ENCODE measurements around the gene MTUS2. TPM values are rescaled to one million over a fixed set of nuclear protein-coding genes. Genes with fewer than 3 reads are reported as not detected.

Gene MTUS2
- total RNA-seq, 1 experiment from 2014 or later: 0.35 TPM

- H2BK12ac ChIP-seq (ENCODE audit: insufficient read length, low read depth, low read length): no peak overlapping the region
- H3K4me2 ChIP-seq (ENCODE audit: insufficient read depth, insufficient read length, low read length): no peak overlapping the region
- H3K9ac ChIP-seq (ENCODE audit: extremely low read depth, insufficient read length, low read length): no peak overlapping the region
- DNase-seq: no peak
- H3K4me1 ChIP-seq (ENCODE audit: insufficient read depth, low read length): no peaks in the 10 kb centered on the region
- H2AFZ ChIP-seq (ENCODE audit: low read length): no peak overlapping the region
- Mint-ChIP-seq H3K4me3 (no peak overlapping the region), H3K4me1 (no peaks in the 10 kb centered on the region), H3K27me3 (ENCODE audit: low read depth) (peaks cover 3% of the 10 kb centered on the region; the same call in 1 of the 2 replicates), H3K36me3 (ENCODE audit: insufficient read depth in 1 of 3, low read depth in 3 of 3) (peaks cover 0 to 10% (median 8%) of the 10 kb centered on the region in 3 experiments; a peak in 3 of 7 replicates), H3K9me3 (peaks cover 10 to 15% of the 10 kb centered on the region in 2 experiments; a peak in 4 of 5 replicates), H3K27ac (no peak overlapping the region)
- H3K27me3 ChIP-seq (ENCODE audit: insufficient read depth, low read length): no peaks in the 10 kb centered on the region
- no peaks in the 10 kb centered on the region for H3K9me3 ChIP-seq (ENCODE audit: control insufficient read depth, low read depth, low read length)
- no peak overlapping the region for H2BK20ac ChIP-seq (ENCODE audit: low read depth, low read length, poor library complexity, severe bottlenecking)
- no peak overlapping the region for H4K91ac ChIP-seq (ENCODE audit: insufficient read length, low read depth, low read length)
- no peak overlapping the region for H2BK5ac ChIP-seq (ENCODE audit: insufficient read length, low read length)
- H3K79me1 ChIP-seq (ENCODE audit: insufficient read depth, low read depth, low read length, poor library complexity, severe bottlenecking): no peaks in the 10 kb centered on the region
- no peak overlapping the region for H3T11ph ChIP-seq (ENCODE audit: low read length)
- no peak overlapping the region for H2AK5ac ChIP-seq (ENCODE audit: insufficient read length, low read length)
- H4K8ac ChIP-seq (replicated peaks; ENCODE audit: insufficient read length, low read depth, low read length): no peak overlapping the region
- no peak overlapping the region for H3K18ac ChIP-seq (ENCODE audit: insufficient read length, low read depth, low read length)
- no peak overlapping the region for H2BK15ac ChIP-seq (ENCODE audit: low read depth, low read length)
- no peak overlapping the region for H3K56ac ChIP-seq (ENCODE audit: insufficient read length, low read depth, low read length)
- H4K20me1 ChIP-seq (ENCODE audit: control insufficient read depth, insufficient read depth, insufficient read length): no peaks in the 10 kb centered on the region
- H3K79me2 ChIP-seq (ENCODE audit: insufficient read depth, low read length): no peaks in the 10 kb centered on the region
- H3K27ac ChIP-seq (ENCODE audit: insufficient read length, low read depth, low read length): no peak overlapping the region
- WGBS (ENCODE audit: extremely low coverage, insufficient read length, low lambda C conversion rate): no CpG with 5 or more reads among the region's 3 CpGs
- no peaks in the 10 kb centered on the region for H3K23me2 ChIP-seq (ENCODE audit: insufficient read length, low read depth, low read length, poor library complexity, severe bottlenecking)
- no peak for TF ChIP-seq CTCF (conservative IDR thresholded peaks at IDR 0.05)
- no peak overlapping the region for H4K5ac ChIP-seq (ENCODE audit: insufficient read length, low read depth, low read length)
- H3K14ac ChIP-seq (ENCODE audit: insufficient read depth, low read length): no peak overlapping the region
- H2BK120ac ChIP-seq (ENCODE audit: low read depth, low read length, poor library complexity, severe bottlenecking): no peak overlapping the region
- H3K23ac ChIP-seq (ENCODE audit: insufficient read length, low read depth, low read length): no peak overlapping the region
- no peak overlapping the region for H3K4ac ChIP-seq (ENCODE audit: low read depth, low read length)
Measured at GRCh38 chr13:29190298-29190697, 370.2 kb downstream of the MTUS2 start.

All from H9 (cell line).